ENCODE results near the gene COQ10B.

Gene COQ10B

DNA sequence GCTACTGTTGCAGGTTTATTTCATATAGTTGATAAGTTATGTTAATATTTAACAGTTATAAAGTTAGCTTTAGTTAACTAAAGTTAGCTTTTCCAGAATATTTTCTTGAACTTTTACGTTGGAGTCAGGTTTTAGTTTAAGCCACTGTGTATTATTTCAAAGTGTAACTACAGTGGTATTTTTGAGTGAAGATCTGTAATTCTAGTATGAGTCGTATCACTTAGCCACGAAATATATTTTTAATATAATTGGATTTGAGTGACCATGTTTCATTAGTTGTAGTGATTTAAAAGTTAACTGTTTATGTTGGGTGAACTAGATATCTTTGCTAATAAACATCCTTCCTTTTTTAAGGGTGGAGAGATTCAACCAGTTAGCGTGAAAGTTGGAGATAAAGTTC is 49.3 kb downstream of the COQ10B start:
- DNase-seq: no peak

- no peak for DNase-seq
Observed at GRCh38 chr2:197504000-197504399, 50.6 kb downstream of the COQ10B start.

- no peak for DNase-seq
Observed at GRCh38 chr2:197504512-197504911, 51.2 kb downstream of the COQ10B start.

- no peak for DNase-seq
Observed at GRCh38 chr2:197506658-197507057, 53.3 kb downstream of the COQ10B start.

DNA sequence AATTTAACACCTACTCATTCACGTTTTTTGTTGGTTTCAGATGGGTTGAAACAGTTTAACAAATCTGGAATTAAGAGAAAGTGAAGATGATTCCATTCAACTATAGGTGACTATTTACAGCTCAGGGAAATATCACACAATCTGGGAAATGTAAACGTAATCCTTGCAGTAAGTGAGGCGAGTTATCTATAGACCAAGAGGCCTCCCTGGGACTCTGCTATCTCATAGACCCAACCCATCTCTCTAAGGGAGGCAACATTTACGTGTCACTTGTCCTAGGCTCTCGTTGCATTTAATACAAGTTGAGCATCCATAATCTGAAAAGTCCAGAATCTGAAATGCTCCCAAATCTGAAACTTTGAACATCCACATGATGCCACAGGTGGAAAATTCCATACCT is 60.6 kb downstream of the COQ10B start:
- no peak for DNase-seq

DNA sequence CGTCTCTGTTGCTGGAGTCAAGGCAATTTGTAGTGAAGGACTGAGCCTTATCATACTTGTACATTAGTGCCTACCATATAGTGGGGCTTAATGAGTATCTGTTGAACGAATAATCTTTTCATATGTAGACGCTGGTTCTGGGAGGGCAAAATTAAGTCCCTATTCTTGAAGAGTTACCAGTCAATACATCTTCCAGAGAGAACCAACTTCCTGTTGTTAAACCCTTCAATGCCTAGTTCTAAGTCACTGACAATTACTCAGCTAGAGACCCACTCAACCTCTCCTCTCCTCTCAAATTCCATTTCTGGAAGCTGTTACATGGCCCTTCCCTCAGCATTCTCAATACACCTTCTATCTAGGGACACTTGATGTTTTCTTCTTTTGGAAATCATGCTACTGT is 61.4 kb downstream of the COQ10B start:
- no peak for DNase-seq

DNA sequence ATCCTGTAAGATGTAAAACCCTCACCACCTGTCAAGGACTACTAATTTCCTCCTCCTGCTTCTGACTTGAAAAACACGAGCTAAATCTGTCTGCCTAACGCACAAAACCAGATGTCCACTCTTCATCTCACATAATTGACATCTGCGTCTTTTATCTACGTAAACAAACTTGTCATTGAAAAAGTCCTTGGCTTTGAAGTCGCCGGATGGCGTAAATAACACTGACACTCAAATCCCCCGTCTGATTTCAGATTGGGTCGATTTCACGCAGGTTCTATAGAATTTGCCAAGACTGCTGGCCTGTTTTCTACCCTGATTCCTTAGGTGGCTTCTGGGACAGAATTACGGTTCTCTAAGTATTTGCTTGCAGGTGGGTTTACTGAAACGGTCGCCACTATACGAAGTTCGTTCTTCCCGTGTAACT is 62.0 kb downstream of the COQ10B start:
- DNase-seq: no peak

DNA sequence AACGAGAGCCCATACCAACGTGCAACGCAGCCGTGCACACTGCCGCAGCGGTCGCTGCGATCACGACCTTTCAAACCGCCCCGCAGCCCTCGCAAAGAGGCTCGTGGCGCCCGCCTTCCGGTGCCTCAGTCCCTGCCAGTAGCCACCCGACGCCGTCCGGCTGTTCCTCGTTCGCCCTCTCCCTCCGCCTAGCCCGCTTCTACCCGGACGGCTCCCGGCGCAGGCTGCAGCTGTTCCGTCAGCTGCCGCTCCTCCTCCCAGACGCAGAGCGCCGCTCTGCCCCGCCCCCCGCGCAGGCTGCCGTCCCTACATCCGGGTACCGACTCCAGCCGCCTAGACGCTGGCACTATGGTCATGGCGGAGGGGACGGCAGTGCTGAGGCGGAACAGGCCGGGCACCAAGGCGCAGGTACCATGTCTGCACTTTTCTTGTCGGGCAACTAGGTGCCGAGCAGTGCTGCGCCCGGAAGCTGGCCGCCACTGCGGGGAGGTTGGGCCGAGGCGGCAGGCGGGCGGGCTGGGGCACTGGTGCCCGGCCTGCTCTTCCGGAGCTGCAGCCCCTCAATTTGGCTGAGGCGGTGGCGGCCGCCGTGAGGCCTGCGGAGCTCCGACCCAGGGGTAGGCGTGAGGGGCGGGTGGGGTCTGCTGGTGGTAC is 62.5 kb downstream of the COQ10B start, which contains the start of gene MOB4:
Gene MOB4, plus strand, starts transcription at position 328 of the 654 bp plus-strand sequence. Its CDS starts 21 bp downstream, at position 349.
- peak; percentile 90 for DNase-seq

GRCh38 chr2:197516393-197516761 is 63.0 kb downstream of the COQ10B start:
- peak; percentile 34 for DNase-seq

GRCh38 chr2:197517150-197517549 is 63.8 kb downstream of the COQ10B start:
- DNase-seq: no peak
